Measurements from ENCODE around the gene BHLHE40.

DNA sequence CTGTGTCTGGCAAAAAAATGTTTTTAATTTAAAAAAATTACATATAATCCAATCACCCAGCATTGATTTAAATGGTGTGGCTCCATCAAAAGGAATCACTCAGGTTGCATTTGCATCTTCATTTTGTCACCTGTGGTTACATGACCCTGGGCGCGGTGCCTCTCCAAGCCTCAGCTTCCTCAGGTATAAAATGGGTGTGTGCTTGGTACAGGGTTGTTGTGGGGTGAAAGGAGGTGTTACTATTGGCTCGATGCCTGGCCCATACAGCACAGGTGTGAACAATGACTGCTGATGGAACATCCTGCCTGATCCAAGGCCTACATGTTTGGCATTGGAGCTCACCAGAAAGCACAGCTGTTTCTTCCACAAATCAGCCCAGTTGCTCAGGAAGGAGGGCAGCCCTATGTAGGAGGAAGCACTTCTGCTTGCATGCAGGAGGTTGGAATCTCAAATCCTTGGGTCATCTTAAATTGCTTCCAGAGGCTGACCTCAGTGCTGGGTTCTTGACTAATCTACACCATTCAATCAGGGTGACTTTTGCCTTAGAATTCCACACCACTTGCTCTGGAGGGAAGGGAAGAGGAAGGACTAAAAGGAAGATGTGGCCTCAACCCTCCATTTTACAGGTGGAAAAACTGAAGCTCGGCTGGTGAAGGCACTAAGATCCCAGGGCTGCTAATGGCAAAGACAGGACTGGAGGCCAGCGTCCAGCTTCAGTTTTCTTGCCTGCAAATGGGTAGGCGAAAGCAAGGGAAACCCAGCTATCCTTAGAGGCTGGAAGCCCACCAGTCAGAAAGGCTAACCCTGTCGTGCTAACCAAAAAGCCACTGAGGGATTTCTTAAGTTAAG, 31.7 kb downstream of the BHLHE40 start:
- TF ChIP-seq CTCF (IDR thresholded peaks at IDR 0.05) (no peak), POLR2A (IDR thresholded peaks at IDR 0.05) (no peak), EP300 (IDR thresholded peaks at IDR 0.05) (no peak), POLR2AphosphoS5 (IDR thresholded peaks at IDR 0.05) (no peak)

All from sigmoid colon (tissue), 4 donors.